Measurements from ENCODE around the gene ARHGEF2. TPM values are rescaled to one million over a fixed set of nuclear protein-coding genes. Genes with fewer than 3 reads are reported as not detected.

ARHGEF2 gene
- total and polyA plus RNA-seq, 2 of the 13 experiments (the other 11 are each of a cell fraction or from before 2014, with no cell fraction given) = 16.1 to 32.1 TPM

DNA sequence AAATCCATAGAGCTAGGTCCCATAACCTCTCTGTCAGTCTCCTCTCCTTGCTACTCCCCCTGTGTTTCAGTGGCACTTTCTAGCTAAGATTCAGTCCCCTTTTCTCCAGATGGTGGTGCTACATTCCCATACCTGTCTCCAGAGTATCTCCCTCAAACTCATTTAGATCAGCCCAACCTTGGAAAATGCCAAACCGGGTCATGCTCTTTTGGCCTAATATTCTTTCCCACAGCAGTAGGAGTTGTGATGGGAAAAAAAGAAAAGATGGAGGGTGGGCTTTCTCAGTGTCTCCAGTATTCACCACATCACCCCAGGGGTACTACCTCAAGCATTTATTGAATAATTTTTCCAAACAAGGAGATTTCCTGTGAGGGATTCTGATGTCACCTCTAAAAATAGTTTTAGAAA lies 40.1 kb downstream of the ARHGEF2 start (continued):
- TF ChIP-seq, protein P1, sequence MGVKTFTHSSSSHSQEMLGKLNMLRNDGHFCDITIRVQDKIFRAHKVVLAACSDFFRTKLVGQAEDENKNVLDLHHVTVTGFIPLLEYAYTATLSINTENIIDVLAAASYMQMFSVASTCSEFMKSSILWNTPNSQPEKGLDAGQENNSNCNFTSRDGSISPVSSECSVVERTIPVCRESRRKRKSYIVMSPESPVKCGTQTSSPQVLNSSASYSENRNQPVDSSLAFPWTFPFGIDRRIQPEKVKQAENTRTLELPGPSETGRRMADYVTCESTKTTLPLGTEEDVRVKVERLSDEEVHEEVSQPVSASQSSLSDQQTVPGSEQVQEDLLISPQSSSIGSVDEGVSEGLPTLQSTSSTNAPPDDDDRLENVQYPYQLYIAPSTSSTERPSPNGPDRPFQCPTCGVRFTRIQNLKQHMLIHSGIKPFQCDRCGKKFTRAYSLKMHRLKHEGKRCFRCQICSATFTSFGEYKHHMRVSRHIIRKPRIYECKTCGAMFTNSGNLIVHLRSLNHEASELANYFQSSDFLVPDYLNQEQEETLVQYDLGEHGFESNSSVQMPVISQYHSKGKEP (CRISPR knock-in tag; IDR thresholded peaks at IDR 0.05) = no peak
- TF ChIP-seq, protein P2, sequence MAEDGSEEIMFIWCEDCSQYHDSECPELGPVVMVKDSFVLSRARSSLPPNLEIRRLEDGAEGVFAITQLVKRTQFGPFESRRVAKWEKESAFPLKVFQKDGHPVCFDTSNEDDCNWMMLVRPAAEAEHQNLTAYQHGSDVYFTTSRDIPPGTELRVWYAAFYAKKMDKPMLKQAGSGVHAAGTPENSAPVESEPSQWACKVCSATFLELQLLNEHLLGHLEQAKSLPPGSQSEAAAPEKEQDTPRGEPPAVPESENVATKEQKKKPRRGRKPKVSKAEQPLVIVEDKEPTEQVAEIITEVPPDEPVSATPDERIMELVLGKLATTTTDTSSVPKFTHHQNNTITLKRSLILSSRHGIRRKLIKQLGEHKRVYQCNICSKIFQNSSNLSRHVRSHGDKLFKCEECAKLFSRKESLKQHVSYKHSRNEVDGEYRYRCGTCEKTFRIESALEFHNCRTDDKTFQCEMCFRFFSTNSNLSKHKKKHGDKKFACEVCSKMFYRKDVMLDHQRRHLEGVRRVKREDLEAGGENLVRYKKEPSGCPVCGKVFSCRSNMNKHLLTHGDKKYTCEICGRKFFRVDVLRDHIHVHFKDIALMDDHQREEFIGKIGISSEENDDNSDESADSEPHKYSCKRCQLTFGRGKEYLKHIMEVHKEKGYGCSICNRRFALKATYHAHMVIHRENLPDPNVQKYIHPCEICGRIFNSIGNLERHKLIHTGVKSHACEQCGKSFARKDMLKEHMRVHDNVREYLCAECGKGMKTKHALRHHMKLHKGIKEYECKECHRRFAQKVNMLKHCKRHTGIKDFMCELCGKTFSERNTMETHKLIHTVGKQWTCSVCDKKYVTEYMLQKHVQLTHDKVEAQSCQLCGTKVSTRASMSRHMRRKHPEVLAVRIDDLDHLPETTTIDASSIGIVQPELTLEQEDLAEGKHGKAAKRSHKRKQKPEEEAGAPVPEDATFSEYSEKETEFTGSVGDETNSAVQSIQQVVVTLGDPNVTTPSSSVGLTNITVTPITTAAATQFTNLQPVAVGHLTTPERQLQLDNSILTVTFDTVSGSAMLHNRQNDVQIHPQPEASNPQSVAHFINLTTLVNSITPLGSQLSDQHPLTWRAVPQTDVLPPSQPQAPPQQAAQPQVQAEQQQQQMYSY (CRISPR knock-in tag; IDR thresholded peaks at IDR 0.05) = no peak
- TF ChIP-seq FOXM1 (CRISPR knock-in tag; IDR thresholded peaks at IDR 0.05) (no peak), LCORL (IDR thresholded peaks at IDR 0.05) (no peak), LCORL (CRISPR knock-in tag; IDR thresholded peaks at IDR 0.05) (0 out of 2 replicates have a peak, but pooled peaks have one; percentile 56), KLF12 (CRISPR knock-in tag; IDR thresholded peaks at IDR 0.05; ENCODE audit: borderline replicate concordance) (no peak), ZKSCAN8 (CRISPR knock-in tag; IDR thresholded peaks at IDR 0.05; ENCODE audit: borderline replicate concordance) (0 out of 2 replicates have a peak, but pooled peaks have one; percentile 48)
- TF ChIP-seq, protein P3, sequence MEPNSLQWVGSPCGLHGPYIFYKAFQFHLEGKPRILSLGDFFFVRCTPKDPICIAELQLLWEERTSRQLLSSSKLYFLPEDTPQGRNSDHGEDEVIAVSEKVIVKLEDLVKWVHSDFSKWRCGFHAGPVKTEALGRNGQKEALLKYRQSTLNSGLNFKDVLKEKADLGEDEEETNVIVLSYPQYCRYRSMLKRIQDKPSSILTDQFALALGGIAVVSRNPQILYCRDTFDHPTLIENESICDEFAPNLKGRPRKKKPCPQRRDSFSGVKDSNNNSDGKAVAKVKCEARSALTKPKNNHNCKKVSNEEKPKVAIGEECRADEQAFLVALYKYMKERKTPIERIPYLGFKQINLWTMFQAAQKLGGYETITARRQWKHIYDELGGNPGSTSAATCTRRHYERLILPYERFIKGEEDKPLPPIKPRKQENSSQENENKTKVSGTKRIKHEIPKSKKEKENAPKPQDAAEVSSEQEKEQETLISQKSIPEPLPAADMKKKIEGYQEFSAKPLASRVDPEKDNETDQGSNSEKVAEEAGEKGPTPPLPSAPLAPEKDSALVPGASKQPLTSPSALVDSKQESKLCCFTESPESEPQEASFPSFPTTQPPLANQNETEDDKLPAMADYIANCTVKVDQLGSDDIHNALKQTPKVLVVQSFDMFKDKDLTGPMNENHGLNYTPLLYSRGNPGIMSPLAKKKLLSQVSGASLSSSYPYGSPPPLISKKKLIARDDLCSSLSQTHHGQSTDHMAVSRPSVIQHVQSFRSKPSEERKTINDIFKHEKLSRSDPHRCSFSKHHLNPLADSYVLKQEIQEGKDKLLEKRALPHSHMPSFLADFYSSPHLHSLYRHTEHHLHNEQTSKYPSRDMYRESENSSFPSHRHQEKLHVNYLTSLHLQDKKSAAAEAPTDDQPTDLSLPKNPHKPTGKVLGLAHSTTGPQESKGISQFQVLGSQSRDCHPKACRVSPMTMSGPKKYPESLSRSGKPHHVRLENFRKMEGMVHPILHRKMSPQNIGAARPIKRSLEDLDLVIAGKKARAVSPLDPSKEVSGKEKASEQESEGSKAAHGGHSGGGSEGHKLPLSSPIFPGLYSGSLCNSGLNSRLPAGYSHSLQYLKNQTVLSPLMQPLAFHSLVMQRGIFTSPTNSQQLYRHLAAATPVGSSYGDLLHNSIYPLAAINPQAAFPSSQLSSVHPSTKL (CRISPR knock-in tag; IDR thresholded peaks at IDR 0.05) = peak; percentile 27; the same call in 1 of the 2 replicates
- TF ChIP-seq, protein P4, sequence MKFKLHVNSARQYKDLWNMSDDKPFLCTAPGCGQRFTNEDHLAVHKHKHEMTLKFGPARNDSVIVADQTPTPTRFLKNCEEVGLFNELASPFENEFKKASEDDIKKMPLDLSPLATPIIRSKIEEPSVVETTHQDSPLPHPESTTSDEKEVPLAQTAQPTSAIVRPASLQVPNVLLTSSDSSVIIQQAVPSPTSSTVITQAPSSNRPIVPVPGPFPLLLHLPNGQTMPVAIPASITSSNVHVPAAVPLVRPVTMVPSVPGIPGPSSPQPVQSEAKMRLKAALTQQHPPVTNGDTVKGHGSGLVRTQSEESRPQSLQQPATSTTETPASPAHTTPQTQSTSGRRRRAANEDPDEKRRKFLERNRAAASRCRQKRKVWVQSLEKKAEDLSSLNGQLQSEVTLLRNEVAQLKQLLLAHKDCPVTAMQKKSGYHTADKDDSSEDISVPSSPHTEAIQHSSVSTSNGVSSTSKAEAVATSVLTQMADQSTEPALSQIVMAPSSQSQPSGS (CRISPR knock-in tag; IDR thresholded peaks at IDR 0.05) = no peak

Data from HepG2 (cell line).